ENCODE results near the gene LDB3.

Gene LDB3

DNA sequence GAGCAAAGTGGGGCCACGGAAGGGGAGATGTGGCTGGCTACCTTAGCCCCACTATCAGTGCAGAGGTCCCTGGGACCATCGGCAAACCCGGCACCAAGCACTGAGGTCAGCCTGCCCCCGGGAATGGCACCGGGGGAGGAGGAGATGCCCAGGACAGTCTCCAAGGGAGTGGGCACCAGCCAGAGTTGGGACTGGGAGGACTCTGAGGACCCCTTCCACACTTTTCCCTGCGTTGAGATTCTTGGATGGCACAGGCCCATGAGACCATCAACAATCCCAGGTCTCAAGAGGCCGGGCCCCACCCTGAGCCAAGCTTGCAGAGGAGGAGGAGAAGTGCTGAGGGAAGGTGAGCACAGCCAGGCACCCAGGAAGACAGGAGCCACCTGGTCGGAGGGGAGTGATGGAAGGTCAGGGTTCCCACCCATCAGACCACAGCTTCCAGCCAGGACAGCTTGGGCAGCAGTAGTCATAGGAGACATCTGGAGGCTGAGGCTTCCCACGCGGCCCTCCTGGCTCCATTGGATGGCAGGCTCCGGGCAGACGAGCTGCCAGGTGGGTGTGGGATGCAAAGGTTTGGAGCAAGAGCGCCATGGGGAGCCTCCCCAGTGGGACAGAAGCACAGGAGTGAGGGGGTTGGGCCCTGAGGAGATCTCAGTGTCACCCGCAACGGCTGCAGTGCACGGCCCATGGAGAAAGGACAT, 16.5 kb upstream of the LDB3 start:
- DNase-seq, result no peak

DNA sequence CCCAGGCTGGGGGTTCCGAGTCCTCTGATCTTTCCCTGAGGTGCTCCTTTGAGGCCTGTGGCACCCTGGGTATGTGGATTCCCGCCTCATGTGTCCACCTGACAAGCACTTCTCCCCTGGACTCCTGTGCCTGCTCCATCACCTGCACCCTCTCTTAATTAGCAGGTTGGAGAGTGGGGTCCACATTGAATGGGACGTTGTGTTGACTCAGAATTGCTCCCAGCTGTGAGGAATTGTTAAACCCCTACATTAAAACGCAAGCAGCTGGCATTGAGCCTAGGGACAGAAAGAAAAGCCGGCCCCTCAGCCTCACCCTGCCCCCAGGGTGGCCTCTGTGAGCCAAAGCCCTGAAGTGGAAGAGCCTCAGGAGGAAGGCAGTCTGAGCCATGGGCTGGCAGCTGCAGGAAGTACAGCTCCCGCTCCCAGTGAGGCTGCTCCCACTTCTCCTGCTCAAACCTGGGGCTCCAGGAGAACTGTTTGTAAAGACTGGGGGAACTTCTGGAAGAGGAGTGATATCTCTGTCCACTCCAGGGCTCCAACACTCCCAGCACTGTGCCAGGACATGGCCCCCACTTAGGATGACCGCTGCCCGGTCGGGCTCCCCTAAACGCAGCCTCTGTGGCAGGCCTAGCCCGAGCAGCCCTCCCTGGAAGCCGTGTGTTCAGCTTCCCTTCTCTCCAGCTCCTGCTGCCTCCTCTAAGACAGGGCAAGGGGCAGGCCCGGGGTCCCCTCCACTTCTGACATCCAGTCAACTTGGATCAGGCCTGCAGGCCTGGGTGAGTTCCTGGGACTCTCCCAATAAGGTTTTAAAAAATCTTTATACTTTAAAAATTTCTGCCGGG, 15.7 kb upstream of the LDB3 start:
- no peak for DNase-seq

DNA sequence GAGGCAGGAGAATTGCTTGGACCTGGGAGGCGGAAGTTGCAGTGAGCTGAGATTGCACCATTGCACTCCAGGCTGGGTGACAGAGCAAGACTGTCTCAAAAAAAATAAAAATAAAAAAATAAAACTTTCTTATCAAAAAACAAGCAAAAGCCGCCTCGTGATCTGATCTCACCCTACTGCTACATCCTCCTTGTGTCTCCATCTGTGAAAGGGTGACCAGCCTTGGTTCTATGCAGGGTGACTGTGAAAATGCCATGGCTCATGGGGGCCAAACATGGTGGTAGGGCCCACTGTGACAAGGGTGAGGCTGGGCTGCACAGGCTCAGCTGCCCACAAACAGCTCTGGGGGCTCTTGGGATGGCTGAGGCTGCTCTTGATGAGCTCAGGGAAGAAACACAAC, 14.9 kb upstream of the LDB3 start:
- no peak for DNase-seq

DNA sequence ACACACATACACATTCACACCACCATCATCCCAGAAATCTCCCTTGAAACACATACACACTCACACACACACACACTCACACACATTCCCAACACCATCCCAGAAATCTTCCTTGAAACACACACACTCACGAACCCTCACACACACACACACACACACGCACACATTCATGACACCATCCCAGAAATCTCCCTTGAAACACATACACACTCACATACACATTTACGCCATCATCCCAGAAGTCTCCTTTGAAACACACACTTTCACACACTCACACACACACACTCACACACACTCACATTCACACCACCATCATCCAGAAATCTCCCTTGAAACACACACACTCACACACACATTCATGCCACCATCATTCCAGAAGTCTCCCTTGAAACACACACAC, 14.3 kb upstream of the LDB3 start:
- no peak for DNase-seq

DNA sequence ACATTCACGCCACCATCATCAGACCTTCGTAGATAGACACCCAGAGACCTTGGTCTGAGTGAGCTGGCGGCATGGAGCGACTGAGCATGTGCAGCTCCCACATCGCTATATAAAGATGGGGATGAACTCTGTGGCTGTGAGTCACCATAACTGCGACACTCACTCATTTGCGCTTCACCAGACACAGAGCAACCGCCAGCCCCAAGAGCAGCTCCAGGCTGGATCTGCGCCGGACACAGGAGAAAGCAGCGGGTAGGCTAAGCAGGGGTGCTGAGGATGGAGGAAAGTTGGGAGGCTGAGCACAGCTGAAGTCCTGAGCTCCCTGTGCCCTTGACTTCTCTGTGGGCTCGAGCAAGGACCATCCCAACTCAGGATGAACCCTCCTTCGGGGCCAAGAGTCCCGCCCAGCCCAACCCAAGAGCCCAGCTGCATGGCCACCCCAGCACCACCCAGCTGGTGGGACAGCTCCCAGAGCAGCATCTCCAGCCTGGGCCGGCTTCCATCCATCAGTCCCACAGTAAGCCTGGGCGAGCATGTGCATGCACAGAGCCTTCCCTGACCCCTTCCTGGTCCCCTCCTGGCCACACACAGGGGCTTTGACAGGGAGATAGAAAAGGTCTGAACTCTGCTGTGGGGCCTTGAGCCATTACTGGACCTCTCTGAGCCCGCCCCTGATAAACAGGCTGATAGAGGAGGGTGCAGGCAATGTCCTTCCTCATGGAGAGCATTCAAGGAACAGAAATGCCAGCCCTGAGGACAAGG, 13.7 kb upstream of the LDB3 start, which contains the start of gene OPN4:
Gene OPN4 (plus strand): TSS at position 137 of the 762 bp plus-strand sequence. CDS start 237 bp downstream, at position 374.
- DNase-seq, result no peak

DNA sequence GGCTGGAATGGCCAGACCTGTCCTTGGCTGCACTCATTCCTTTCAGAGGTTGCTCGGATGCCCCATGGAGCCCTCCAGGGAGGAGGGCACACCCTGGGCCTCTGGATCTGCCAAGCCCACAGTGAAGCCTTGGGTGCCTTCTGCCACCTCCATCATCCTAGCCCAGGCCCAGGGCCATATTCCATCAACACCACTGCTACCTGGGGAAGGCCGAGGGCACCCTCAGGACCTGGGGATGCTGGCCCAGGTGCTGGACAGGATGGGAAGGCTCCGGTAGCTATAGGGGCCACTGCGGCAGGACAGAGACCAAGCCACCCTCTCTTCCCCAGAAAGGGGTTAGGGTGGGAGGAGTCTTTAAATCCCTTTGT, 13.2 kb upstream of the LDB3 start:
- DNase-seq, result no peak

DNA sequence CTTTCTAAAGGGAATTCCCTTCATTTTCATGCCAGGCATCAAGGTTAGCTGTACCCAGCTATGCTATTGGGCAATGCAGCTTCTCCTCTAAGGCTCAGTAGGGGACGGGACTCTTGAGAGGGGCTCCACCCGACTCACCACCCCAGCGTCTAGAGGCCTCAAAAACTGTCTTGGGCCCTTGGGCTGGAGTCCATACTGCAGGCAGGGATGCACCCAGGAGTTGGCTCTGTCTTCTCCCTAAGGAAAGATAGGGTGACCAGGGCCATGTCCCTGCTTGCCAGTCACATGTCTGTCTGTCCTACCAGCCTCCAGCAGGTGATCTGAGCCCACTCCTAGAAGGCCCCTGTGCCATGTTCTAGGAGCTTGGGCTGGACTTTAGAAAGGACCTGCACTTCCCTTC, 12.7 kb upstream of the LDB3 start:
- DNase-seq, result no peak

DNA sequence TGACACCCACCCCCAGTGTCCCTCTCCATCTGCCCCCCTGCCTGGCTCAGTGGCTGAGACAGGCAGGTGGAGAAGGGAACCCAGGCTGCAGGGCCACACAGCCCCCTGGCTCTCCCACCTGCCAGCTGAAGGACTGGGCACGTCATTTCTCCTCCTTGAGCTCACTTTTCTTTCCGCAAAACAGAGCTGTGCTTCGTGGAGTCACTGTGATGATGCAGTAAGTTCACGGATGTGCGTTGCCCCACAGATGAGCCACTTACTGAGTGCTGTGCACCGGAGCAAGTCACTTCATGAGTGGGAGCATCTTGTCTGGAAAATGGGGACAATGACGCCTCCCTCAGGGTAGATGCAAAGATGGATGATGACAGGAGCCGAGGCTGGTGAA, 11.3 kb upstream of the LDB3 start:
- no peak for DNase-seq

DNA sequence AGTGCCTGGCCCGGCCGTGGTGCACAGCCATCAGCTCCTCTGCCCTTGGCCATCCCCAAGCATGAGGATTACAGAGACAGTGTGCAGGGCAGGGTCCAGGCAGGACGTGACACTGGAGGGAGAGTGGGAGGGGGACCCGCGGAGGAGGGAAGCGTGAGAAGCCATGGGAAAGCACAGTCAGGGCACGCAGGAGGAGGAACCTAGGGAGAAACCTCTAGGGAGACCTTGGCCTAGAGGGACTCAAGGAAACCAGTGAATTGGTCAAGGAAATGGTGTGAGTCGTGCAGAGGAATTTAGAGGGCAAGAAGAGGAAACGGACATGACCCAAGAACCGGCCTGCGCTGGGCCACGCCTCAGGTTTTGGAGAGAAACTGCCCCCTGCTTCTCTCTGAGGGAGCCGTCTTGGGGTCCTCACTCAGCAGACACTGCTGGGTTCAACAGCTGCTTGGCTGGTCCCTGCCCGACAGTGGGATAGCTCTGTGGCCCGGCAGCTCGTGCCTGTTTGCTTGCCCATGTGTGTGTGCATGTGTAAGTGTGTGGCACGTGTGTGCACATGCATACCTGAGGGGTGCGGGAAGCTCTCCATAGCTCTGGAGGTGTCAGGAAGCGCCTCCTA, 10.8 kb upstream of the LDB3 start:
- no peak for DNase-seq

DNA sequence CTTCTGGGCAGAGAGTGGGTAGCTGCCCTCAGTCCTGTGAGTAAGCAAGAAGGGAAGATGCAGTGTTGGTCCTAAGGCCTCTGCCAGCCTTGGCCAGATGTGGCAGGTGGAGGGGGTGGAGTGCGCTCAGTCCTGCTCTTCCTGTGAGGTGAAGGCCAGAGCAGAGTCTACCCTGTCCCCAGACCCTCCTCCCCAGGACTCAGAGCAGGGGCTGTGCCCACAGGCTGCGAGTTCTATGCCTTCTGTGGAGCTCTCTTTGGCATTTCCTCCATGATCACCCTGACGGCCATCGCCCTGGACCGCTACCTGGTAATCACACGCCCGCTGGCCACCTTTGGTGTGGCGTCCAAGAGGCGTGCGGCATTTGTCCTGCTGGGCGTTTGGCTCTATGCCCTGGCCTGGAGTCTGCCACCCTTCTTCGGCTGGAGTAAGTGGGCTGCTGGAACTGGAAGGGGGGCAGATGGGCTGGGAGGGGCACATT, 10.0 kb upstream of the LDB3 start:
- no peak for DNase-seq

DNA sequence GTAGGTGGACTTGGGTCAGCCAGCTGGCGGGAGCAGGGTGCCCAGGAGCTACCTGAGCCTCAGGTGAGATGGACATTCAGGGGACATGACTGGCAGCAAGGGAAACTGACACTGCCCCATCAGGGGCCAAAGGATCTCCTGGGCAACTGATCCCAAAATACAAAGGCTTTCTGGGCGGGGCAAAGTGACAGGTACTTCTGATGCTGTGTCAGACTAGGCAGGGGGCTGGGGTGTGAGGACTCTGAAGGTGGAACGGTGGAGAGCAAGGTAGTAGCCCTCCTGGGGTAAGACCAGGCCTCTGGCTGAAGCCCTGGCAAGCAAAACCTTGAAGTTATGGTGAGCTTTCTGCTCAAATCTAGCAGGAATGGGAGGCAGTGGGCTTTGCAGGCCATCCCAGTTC, 9.6 kb upstream of the LDB3 start:
- no peak for DNase-seq

DNA sequence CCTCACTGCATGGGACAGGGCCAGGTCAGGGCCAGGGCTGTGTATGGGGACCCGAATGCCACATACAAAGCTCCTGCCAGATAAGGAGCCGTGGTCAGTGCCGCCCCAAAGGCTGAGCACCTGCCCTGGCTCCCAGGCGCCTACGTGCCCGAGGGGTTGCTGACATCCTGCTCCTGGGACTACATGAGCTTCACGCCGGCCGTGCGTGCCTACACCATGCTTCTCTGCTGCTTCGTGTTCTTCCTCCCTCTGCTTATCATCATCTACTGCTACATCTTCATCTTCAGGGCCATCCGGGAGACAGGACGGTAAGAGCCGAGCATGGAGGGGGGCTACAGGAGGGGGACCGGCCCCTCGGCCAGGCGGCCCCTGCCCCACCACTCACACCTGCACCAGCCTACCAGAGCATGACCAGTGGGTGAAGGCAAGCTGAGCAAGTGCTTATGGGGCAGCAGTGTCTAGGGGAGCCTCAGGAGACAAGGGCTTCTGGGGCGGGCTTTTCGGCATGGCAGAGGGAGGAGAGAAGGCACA, 9.1 kb upstream of the LDB3 start:
- no peak for DNase-seq

DNA sequence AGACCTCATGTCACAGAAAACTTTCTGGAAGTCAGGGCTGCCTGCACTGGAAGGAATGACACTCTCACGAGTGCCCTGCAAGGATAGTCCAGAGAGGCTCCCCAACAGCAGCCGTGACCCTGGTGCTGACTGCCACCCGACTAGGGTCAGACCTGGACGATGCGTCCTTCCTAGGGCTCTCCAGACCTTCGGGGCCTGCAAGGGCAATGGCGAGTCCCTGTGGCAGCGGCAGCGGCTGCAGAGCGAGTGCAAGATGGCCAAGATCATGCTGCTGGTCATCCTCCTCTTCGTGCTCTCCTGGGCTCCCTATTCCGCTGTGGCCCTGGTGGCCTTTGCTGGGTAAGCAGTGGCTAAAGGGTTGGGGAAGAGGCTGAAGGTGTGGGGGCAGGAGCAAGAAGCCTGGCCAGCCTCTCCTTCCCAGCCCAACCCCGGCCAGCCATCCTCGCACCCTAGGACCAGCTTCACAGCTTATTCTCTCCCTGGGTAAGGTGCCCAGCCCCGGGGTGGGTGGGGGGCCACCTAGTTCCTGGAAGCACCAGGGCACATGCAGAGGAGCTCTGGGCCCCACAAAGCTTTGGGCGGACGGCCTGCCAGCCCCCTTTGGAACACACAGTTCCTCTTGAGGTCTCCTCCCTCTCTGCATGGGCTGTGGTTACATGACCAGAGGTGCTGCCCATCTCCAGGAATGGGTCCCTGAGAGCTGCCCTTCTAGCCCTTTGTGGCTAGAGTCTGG, 8.4 kb upstream of the LDB3 start:
- no peak for DNase-seq

DNA sequence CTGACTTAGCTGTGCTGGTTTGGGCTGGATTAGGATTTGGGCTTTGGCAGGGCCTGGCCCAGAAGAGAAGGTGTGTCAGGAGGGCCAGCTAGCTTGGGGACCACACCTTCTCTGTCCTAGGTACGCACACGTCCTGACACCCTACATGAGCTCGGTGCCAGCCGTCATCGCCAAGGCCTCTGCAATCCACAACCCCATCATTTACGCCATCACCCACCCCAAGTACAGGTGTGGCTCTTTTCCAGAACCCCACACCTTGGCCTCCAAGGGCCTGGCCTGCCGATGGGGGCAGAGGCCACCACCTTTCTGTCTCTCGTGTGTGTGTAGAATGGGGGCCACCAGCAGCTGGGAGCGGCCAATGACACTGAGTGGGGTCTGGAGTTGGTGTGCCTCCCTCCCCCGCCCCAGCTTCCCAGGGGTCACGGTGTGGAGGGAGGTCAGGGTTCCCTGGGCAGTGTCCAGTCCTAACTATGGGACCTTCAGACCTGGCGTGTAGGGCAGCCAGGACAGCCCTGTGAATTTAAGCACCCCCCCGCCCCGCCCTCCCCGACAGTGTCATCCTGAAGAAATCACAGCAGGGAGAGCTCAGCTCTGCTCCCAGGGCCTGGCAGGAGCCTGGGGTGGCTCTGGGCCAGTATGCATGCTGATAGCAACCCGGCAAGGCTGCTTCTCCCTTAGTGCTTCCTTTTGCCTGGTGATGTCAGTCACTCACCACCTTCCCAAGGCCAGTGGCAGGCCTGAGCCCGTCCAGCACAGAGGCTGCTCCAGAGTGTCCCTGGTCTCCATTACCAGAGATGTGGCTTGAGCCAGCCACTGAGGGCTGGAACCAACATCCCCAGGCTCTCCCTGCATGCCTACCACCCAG, 6.9 kb upstream of the LDB3 start:
- DNase-seq, result no peak

DNA sequence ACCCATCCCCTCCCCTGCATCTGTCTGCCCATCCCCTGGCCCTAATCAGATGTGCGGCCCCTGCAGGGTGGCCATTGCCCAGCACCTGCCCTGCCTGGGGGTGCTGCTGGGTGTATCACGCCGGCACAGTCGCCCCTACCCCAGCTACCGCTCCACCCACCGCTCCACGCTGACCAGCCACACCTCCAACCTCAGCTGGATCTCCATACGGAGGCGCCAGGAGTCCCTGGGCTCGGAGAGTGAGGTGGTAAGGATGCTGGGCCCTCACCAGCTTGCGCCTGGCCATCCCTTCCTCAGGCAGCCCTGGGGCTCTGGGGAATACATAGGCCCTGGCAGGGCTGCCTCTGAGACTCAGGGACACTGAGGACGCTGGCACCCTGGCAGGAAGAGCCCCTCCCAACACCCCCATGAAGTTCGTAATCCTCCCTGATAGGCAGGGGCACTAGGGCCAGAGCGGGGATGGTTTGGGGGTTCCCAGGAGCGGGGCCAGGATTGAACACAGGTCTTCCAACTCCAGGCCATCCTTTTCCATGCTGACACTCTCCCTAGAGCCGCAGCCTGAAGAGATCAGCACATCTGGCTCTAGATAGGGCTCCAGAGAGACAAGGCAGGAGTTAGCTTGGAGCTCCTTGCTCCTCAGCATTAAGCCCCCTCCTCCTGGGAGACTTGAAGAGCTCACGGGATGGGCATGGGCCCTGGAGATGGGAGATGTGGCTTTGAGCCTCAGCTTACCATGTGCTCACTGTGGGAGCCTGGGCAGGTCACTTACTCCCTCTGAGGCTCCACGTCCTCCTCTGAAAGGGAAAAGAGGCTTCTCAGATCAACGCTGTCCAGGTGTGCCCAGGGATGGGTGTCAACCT, 5.9 kb upstream of the LDB3 start:
- no peak for DNase-seq

DNA sequence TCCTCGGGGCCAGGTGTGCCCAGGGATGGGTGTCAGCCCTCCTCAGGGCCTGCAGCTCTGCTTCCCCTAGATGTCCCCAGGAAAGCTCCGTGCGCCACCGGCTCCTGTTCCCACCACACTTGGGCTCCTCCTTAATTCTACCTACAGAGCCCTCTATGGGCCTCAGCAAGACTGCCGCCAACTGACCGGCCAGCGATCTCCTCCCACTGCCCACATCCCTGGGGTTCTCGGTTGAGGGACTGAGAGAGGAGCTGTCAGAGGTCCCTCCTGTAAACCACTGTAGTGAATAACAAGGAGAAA, 5.3 kb upstream of the LDB3 start:
- no peak for DNase-seq

DNA sequence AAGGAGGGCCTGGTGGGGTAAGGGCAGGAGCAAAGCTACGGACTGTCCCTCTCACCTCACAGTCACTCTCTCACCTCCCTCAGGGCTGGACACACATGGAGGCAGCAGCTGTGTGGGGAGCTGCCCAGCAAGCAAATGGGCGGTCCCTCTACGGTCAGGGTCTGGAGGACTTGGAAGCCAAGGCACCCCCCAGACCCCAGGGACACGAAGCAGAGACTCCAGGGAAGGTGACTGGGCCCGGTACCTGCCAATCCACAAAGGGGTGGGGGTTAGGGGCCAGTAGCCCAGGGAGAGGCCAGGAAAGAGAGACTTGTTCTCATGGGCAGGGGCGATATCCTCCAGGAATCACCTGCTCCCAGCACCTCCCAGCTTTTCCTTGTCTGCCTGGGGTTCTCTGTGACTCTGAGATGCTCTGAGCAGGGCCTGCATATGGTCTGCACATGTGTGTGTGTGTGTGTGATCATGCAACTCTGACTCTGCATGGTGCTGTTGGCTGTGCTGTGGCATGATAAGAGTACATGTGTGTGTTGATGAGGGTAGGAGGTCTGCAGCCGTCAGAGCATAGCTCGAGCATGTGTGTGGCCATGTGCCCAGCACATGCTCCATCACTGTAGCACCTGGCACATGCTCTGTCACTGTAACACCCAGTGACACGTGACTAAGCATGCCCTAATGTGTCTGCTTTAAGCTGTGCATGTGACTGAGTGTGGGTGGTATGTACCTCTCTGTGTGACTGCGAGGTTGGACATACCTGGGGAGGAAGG, 4.6 kb upstream of the LDB3 start:
- no peak for DNase-seq

DNA sequence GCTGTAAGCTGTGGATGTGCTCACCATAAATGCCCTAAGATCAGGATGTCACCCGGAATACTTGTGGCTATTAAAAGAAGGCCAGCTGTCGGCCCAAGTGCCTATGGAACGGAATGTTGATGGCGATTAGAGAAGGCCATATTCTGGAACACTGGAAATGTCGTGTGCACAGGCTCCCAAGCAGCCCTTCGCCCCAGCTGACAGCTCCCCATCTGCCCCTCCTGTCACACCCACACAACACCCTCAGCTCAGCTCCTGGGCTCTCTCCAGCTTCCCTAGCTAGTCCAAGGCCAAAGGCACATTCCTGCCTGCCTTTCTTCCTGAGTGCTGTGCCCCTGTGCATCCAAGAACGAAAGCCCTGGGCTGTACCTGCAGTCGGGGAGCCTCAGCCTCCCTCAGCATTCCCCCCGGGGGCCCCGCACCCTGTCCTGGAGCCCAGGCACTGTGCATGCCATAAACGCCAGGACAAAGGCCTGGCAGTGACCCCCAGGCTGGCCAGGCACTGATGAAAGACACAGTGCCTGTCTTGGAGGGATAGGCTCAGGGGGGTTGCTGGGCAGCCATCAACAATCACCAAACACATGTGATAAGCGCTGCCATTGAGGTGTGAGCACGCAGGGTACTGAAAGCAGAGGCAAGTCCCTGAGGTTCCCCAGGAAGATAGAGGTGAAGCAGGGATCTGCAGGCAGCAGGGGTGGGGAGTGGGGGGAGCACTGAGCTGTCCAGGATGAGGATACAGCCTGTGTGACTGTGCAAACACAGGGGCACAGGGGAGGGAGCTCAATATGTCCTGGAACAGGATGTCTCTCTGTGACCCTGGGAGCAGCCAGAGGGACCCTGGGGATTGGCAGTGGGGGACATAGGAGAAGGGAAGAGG, 3.7 kb upstream of the LDB3 start:
- no peak for DNase-seq

DNA sequence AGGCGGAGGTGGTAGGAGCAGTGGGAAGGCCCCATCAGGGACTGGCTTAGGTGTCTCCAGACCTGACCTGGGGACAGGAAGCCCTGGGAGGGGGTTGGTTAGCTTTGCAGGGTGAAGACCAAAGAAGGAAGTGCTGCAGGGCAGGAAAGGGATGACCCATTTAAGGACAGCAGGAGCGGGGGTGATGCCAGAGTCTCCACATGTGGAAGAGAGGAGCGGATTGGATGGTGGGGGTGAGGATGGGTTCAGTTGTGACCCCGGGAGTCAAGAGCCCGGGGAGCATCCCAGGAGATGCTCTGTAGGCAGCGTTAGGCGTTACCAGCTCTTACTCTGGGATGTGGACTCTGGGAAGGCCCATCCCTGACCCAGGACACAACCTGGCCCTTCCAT, 3.1 kb upstream of the LDB3 start:
- no peak for DNase-seq
